ENCODE data around the gene GSDME.

Gene GSDME

DNA sequence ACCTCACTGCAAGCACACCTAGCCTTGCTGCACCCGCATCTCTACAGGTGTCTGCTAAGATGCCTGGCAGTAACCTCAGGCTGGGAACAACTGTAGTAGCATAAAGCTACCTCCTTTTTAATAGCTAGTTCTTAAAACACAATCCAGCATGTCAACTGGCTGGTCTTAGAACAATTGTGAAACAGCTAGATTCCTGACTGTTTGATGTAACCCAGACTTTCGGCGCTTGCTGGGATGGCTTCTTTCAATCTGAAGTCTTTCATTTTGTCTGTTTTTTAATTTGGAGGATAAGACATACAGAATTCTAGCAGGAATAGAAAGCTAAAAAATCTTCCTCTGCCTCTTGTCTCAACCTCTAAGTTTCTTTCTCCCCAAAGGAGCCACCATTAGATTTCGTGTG lies 59.8 kb downstream of the GSDME start:
- no peak for DNase-seq (ENCODE audit: low read depth)
- no peak overlapping the region for H3K4me3 ChIP-seq (ENCODE audit: low read length)
- TF ChIP-seq, protein P1, sequence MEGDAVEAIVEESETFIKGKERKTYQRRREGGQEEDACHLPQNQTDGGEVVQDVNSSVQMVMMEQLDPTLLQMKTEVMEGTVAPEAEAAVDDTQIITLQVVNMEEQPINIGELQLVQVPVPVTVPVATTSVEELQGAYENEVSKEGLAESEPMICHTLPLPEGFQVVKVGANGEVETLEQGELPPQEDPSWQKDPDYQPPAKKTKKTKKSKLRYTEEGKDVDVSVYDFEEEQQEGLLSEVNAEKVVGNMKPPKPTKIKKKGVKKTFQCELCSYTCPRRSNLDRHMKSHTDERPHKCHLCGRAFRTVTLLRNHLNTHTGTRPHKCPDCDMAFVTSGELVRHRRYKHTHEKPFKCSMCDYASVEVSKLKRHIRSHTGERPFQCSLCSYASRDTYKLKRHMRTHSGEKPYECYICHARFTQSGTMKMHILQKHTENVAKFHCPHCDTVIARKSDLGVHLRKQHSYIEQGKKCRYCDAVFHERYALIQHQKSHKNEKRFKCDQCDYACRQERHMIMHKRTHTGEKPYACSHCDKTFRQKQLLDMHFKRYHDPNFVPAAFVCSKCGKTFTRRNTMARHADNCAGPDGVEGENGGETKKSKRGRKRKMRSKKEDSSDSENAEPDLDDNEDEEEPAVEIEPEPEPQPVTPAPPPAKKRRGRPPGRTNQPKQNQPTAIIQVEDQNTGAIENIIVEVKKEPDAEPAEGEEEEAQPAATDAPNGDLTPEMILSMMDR (conservative IDR thresholded peaks at IDR 0.05; ENCODE audit: low read depth, low read length) = no peak

DNA sequence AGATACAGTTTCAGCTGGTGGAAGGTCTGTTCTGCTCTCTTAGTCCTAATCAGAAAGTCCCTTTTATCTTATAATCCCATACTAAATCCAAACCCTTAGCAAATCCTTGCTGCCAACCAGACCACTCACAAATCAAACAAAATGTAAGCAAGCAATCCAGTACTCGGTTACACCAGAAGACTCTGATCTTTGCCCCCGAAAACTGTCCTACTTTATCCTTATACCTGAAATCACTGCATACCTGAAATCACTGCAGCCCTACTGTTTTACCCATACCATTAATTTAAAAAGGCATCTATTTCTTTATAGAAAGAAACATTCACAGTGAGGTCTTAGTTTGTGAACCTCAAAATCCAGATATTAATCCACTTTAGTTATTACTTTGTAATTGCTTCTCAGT lies 64.7 kb downstream of the GSDME start:
- H3K4me3 ChIP-seq (ENCODE audit: low read length) = no peak overlapping the region
- TF ChIP-seq, protein P1 (conservative IDR thresholded peaks at IDR 0.05; ENCODE audit: low read depth, low read length) = no peak
- no peak for DNase-seq (ENCODE audit: low read depth)

DNA sequence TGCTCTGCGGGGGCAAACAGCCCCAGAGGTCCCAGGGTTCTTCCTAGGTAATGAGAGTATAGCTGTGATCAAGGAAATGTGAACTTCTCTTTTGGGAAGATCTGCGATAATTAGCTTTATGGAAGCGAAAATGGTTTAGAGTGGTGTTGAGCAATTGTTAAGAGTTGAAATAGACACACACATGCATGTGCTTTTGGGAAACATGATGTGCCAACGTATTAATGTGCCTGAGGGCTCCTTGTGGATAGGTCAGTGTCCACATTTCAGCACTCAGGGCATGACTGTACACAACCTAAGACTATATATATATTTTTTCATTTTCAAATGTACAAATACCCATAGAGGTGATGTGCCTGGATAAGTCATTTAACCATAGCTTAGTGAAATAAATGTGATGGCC lies 67.0 kb downstream of the GSDME start:
- TF ChIP-seq, protein P1 (conservative IDR thresholded peaks at IDR 0.05; ENCODE audit: low read depth, low read length) = no peak
- no peak for DNase-seq (ENCODE audit: low read depth)
- H3K4me3 ChIP-seq (ENCODE audit: low read length) = no peak overlapping the region

DNA sequence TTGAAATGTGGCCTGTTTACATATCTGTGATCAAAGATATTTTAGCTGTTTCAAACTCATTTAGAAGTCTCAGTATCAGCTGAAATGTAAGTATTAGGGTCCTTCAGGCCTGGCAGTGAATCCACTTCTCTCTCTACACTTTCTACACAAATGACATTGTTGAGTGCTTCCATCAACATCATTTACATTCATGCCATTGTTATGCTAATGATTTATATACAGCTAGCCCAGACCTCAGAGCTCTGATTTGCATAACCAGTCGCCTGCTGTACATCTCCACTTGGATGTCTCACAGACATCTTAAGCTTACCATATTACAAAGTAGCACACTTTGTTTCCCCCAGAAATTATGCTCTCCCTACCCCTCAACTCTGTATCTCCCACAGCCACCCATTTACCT lies 71.6 kb downstream of the GSDME start:
- H3K4me3 ChIP-seq (ENCODE audit: low read length) = no peak overlapping the region
- DNase-seq (ENCODE audit: low read depth) = no peak
- TF ChIP-seq, protein P1 (conservative IDR thresholded peaks at IDR 0.05; ENCODE audit: low read depth, low read length) = no peak

DNA sequence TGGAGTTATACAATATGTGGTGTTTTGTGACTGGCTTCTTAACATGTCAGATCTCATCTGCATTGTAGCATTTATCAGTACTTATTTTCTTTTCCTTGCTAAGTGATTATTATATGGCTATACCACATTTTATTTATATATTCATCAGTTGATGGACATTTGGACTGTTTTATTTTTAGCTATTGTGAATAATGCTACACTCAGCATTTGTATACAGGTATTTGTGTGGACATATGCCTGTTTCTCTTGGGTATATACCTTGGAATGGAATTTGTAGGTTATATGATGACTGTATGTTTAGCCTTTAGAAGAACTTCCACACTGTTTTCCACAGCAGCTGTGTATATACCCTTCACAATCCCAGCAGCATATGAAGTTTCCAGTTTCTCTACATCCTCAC lies 86.5 kb downstream of the GSDME start:
- DNase-seq (ENCODE audit: low read depth) = no peak
- H3K4me3 ChIP-seq (ENCODE audit: low read length) = no peak overlapping the region
- TF ChIP-seq, protein P1 (conservative IDR thresholded peaks at IDR 0.05; ENCODE audit: low read depth, low read length) = no peak

DNA sequence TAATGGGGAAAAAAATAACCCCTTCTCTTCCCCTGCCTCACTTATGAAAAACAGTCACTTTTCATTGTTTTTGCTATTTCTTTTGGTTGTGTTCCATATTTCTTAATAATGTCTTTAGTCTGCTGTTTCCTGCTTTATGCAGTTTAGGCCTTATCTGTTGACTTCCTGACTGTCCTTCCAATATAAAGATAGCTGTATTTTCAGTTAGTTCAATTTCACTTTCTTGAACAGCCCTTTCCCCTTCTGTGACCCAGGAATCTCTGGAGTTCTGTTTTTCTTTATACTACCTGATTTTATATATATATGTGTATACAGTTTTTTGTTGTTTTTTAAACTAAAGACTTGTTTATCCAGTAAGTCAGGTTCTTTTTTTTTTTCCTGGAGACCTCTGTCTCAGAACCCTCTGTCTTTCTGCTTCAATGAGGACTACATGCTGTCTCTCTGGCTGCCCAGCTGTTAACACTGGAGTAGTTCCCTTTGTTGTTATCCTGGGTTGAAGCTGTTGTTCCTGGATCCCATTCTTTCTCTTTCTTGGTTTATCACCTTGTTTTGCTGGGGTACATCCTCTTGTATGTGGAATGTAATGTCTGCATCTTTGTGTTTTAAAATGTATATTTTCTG lies 87.2 kb downstream of the GSDME start:
- H3K4me3 ChIP-seq (ENCODE audit: low read length) = no peak overlapping the region
- TF ChIP-seq, protein P1 (conservative IDR thresholded peaks at IDR 0.05; ENCODE audit: low read depth, low read length) = no peak
- no peak for DNase-seq (ENCODE audit: low read depth)

DNA sequence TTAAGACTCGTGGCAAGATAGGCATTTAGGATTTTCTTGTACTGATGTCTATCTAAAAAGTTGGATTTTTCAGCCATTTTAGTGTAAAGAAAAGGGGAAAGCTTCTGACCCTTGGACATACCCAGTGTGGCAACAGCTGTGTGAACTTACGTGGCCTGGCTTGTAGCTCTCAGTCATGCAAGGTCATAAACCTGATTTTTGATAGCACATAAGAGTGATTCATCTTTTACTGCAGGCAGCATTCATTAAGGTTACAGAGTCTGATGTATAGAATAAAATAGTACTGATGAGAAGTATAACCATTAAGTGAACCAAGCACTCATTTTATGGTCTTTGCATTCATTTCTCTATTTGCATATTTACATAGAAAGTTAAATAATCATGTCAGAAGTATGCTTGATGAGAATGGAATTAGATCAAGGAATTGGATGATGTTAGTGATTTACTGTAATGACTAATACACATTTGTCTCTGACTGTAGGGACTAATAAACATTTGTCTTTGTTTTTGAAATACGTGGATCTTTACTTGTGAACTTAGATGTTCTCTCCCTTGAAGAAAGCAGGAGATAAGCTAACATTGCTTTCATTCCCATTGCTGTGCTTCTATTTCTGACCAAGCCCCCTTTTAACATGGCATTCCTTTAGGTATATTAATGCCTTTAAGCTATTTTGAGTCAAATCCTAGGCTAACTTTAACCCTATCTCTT lies 88.2 kb downstream of the GSDME start:
- no peak for DNase-seq (ENCODE audit: low read depth)
- H3K4me3 ChIP-seq (ENCODE audit: low read length) = no peak overlapping the region
- TF ChIP-seq, protein P1 (conservative IDR thresholded peaks at IDR 0.05; ENCODE audit: low read depth, low read length) = no peak

All from retinal pigment epithelial cell (primary cell).